HEK293T (cell line): ENCODE data around the gene MTHFD1.

Source experiments
- CTCF ChIA-PET: fragments of 350-600 bp; formaldehyde crosslinking; extraction: SDS; loops from one replicate; lab custom pipeline; 2021; ENCODE audit warnings: antibody characterized with exemption, inconsistent platforms; lab: Yijun Ruan, JAX
- POLR2A ChIA-PET: fragments of 350-600 bp; formaldehyde crosslinking; extraction: SDS; loops from one replicate; lab custom pipeline; 2020; ENCODE audit warnings: antibody characterized with exemption, inconsistent platforms; lab: Yijun Ruan, JAX
- DNase-seq: peaks from one replicate; pipeline ENCODE4 v3.0.0; 2012; ENCODE audit warnings: mixed read lengths; ENCODE audit errors: extremely low spot score
- ARNT ChIP-seq: fragments of 450-650 bp; IDR thresholded peaks from 2 replicates; pipeline ENCODE4 v1.6.1; 2017; ENCODE audit warnings: mild to moderate bottlenecking
- BHLHE40 ChIP-seq: fragments of 450-650 bp; IDR thresholded peaks from 2 replicates; pipeline ENCODE4 v1.6.1; 2016; ENCODE audit warnings: mild to moderate bottlenecking, moderate library complexity, borderline replicate concordance
- CTBP1 ChIP-seq: fragments of 450-650 bp; IDR thresholded peaks from 2 replicates; pipeline ENCODE4 v1.6.1; 2016; ENCODE audit warnings: borderline replicate concordance
- ELF4 ChIP-seq: fragments of 450-650 bp; IDR thresholded peaks from 2 replicates; pipeline ENCODE4 v1.6.1; 2017; ENCODE audit warnings: antibody characterized with exemption
- FOXA1 ChIP-seq: fragments of 450-650 bp; IDR thresholded peaks from 2 replicates; pipeline ENCODE4 v1.6.1; 2016; ENCODE audit warnings: mild to moderate bottlenecking
- FOXK2 ChIP-seq: fragments of 450-650 bp; IDR thresholded peaks from 2 replicates; pipeline ENCODE4 v1.6.1; 2016; ENCODE audit warnings: mild to moderate bottlenecking
- FOXM1 ChIP-seq: fragments of 450-650 bp; IDR thresholded peaks from 2 replicates; pipeline ENCODE4 v1.6.1; 2017; ENCODE audit warnings: mild to moderate bottlenecking, borderline replicate concordance
- HDGF ChIP-seq: fragments of 450-650 bp; IDR thresholded peaks from 2 replicates; pipeline ENCODE4 v1.6.1; 2017; ENCODE audit warnings: antibody characterized with exemption, borderline replicate concordance
- L3MBTL2 ChIP-seq: fragments of 450-650 bp; conservative IDR thresholded peaks from 2 replicates; pipeline ENCODE4 v1.6.1; 2016; ENCODE audit warnings: mild to moderate bottlenecking
- LEF1 ChIP-seq: fragments of 450-650 bp; IDR thresholded peaks from 2 replicates; pipeline ENCODE4 v1.6.1; 2017; ENCODE audit warnings: mild to moderate bottlenecking, borderline replicate concordance
- NFRKB ChIP-seq: fragments of 450-650 bp; IDR thresholded peaks from 2 replicates; pipeline ENCODE4 v1.6.1; 2016; ENCODE audit warnings: mild to moderate bottlenecking, moderate library complexity
- PKNOX1 ChIP-seq: fragments of 450-650 bp; IDR thresholded peaks from 2 replicates; pipeline ENCODE4 v1.6.1; 2016
- SP1 ChIP-seq: fragments of 450-650 bp; IDR thresholded peaks from 2 replicates; pipeline ENCODE4 v1.6.1; 2017
- SUZ12 ChIP-seq: fragments of 450-650 bp; IDR thresholded peaks from 2 replicates; pipeline ENCODE4 v1.6.1; 2016; ENCODE audit warnings: mild to moderate bottlenecking
- TARDBP ChIP-seq: fragments of 450-650 bp; IDR thresholded peaks from 2 replicates; pipeline ENCODE4 v1.6.1; 2016
- ZNF384 ChIP-seq: fragments of 450-650 bp; IDR thresholded peaks from 2 replicates; pipeline ENCODE4 v1.6.1; 2016

Gene MTHFD1

GRCh38 chr14:64506721-64507120 lies 118.6 kb downstream of the MTHFD1 start:
- POLR2A ChIA-PET, result no interaction called here
- TF ChIP-seq FOXM1 (no peak), FOXK2 (no peak)

GRCh38 chr14:64507376-64508156 lies 119.4 kb downstream of the MTHFD1 start:
- TF ChIP-seq FOXM1, result no peak
- no peak for TF ChIP-seq L3MBTL2
- no peak for TF ChIP-seq ZNF384
- no peak for TF ChIP-seq SUZ12
- no peak for TF ChIP-seq TARDBP
- no peak for TF ChIP-seq LEF1
- TF ChIP-seq SP1, result no peak
- no peak for TF ChIP-seq ELF4
- TF ChIP-seq ARNT, result no peak
- TF ChIP-seq CTBP1, result no peak
- TF ChIP-seq PKNOX1, result no peak
- CTCF ChIA-PET, result no interaction called here
- POLR2A ChIA-PET, result no interaction called here
- no peak for DNase-seq

More at GRCh38 chr14:64506721-64507120, 118.6 kb downstream of the MTHFD1 start:
- no peak for DNase-seq
- CTCF ChIA-PET, result no interaction called here

- ChIA-PET POLR2A (no interaction called here), CTCF (no interaction called here)
- DNase-seq, result no peak
- no peak for TF ChIP-seq NFRKB
- TF ChIP-seq PKNOX1, result no peak
- TF ChIP-seq ZNF384, result no peak
- no peak for TF ChIP-seq FOXA1
- no peak for TF ChIP-seq SP1
Measured at GRCh38 chr14:64508215-64508776, 120.1 kb downstream of the MTHFD1 start.

GRCh38 chr14:64509036-64509435 lies 120.9 kb downstream of the MTHFD1 start:
- TF ChIP-seq LEF1, result no peak
- TF ChIP-seq HDGF, result no peak
- no peak for TF ChIP-seq FOXM1
- no peak for TF ChIP-seq FOXK2
- no peak for TF ChIP-seq NFRKB
- TF ChIP-seq ELF4, result no peak
- TF ChIP-seq PKNOX1, result no peak
- no peak for TF ChIP-seq CTBP1
- no peak for TF ChIP-seq SUZ12
- no peak for TF ChIP-seq ARNT
- TF ChIP-seq ZNF384, result no peak
- TF ChIP-seq SP1, result no peak
- no peak for TF ChIP-seq TARDBP
- no peak for TF ChIP-seq BHLHE40
- no peak for TF ChIP-seq L3MBTL2
- no peak for TF ChIP-seq FOXA1
- CTCF ChIA-PET, result interaction anchor here (1.1 kb wide), 1 partner anchor 8 kb away, joined by 3 read pairs; no protein-coding TSS in a partner anchor
- DNase-seq, result no peak
- POLR2A ChIA-PET, result no interaction called here
